Fibroblast of skin of scalp (primary cell): ENCODE measurements around the gene DUSP14. TPM values are rescaled to one million over a fixed set of nuclear protein-coding genes. Genes with fewer than 3 reads are reported as not detected.
"Not testable (repeated sequence)": the region's sequence is repeated elsewhere in the genome, so short reads cannot be mapped to it uniquely, and the experiment has no call there.

Experiments used
- DNase-seq: peaks from one replicate; pipeline ENCODE4 v3.0.0-alpha.2; 2013
- polyA plus RNA-seq, 2 experiments: library from polyadenylated mRNA; unstranded; fragments of 120-200 nt; gene quantifications; one replicate each; pipeline ENCODE4 v1.2.1, GENCODE V29; 2013; ENCODE audit not compliant: insufficient read length in 2 of 2

The DUSP14 gene
- polyA plus RNA-seq (2013, experiment 1 of 2; ENCODE audit: insufficient read length): 45.9 TPM
- 44.9 TPM for polyA plus RNA-seq (2013, experiment 2 of 2; ENCODE audit: insufficient read length)

DNA sequence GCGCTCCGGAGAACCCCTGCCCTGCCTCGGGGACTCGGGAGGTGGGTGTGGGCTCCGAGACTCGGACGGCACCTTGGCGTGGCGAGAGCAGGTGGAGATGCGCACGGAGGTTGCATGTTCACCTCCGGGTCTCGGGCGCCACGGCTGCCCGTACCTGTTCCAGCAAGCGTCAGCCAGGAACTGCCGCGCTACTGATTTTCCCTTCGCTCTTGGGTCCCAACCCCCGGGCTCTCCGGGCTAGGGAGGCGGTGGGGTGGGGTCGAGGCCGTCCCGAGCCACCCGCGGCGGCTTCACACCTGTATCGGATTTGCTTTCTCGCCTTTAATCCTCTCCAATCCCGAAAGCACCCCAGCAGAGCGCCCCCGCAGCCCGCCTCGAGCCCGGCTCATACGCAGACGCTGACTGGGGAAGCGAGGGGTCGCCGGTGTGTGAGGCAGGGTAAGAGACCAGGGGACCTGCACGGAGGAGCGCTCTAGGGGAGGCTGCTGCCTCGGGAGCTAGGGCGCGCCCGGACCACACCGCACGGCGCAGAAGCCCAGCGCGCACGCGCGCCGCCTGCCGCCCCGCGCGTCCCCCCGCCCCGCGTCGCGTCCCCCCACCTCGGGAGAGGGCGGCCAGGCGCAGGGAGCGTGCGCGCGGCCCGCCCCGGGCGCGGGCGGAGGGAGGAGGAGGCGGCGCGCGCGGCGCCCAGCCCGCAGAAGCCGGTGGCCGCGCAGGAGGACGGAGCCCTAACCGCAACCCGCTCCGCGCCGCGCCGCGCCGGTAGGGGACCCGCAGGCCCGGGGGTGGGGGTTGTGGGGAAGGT is at the start of gene DUSP14:
Gene DUSP14 (plus strand): TSS at position 695 of the 805 bp plus-strand sequence. CDS start 22,382 bp downstream, outside the sequence.
- DNase-seq: peak; percentile 87

DNA sequence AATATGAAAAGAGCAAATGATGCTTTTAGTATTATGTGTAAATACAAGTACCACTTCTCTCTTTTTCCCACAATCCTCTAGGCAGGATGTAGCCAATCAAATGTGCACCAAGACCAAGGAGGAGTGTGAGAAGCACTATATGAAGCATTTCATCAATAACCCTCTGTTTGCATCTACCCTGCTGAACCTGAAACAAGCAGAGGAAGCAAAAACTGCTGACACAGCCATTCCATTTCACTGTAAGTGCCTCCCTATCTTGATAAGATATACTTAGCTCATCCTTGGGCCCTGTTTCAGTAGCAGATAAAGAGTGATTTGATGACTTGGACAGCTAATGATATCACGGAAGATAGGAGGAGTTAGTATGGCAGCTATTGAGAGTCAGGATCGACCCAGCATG is 49.3 kb upstream of the DUSP14 start:
- DNase-seq: no peak

- DNase-seq: not testable (repeated sequence)
Observed at GRCh38 chr17:37441369-37442014, 48.2 kb upstream of the DUSP14 start.

- no peak for DNase-seq
Observed at GRCh38 chr17:37446027-37446426, 43.7 kb upstream of the DUSP14 start.

GRCh38 chr17:37447641-37448040 is 42.0 kb upstream of the DUSP14 start:
- DNase-seq: peak; percentile 35

DNA sequence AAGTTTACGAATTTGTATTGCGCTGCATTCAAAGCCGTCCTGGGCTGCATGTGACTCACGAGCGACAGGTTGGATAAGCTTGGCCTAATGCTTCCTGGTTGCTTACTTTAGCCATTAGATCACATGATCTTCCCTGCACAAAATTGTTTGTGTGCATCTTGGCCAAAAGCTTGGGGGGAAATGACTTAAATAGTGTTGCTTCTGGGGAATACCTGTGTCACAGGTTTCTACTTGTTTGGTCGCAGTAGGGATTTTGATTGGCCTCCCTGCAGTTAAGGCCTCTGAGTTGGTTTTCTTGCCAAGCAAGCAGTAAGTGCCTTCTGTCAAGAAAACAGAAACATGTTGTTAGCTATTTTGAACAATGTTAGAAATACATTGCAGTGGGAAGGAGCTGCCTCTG is 39.6 kb upstream of the DUSP14 start:
- no peak for DNase-seq

DNA sequence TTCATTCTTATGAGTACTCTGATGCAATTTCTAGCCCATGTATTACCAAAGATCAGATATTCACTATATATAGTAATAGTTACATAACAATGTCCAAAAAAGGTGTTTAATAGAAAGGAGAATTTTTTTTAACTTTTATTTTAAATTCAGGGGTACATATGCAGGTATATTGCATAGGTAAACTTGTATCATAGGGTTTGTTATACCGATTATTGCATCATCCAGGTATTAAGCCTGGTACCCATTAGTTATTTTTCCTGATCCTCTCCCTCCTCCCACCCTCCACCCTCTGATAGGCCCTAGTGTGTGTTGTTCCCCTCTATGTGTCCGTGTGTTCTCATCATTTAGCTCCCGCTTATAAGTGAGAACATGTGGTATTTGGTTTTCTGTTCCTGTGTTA is 31.9 kb upstream of the DUSP14 start:
- not testable (repeated sequence) for DNase-seq

DNA sequence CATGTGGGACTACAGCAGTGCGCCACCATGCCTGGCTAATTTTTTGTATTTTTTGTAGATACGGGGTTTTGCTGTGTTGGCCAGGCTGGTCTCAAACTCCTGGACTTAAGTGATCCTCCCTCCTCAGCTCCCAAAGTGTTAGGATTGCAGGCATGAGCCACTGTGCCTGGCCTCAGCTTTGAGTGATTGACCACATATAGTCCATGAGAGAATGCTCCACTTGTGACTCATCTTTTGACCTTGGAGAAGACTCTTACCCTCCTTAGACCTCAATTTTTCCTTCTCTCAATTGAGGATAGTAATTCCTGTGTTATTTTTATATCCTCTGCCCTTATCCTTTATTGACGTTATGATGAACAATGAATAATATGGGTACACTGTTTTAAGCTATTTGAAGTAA is 30.9 kb upstream of the DUSP14 start:
- DNase-seq: peak; percentile 82

DNA sequence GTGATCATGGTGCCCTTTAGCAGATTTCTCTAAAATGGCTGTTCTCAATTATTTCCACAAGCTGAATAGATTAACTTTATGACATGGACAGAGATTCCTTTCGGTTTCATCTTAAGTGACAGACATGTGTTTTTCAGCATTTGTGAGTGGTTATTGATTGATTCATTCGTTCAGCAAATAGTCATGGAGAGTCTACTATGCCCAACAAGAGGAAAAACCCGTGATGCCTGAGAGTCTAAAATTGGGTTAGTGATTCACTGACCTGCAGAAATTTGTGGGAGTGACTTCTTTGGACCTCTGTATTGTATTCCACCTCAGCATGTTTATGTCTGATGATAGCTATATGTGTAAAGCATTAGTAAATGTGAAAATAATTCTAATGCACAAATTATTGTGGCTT is 28.0 kb upstream of the DUSP14 start:
- no peak for DNase-seq

DNA sequence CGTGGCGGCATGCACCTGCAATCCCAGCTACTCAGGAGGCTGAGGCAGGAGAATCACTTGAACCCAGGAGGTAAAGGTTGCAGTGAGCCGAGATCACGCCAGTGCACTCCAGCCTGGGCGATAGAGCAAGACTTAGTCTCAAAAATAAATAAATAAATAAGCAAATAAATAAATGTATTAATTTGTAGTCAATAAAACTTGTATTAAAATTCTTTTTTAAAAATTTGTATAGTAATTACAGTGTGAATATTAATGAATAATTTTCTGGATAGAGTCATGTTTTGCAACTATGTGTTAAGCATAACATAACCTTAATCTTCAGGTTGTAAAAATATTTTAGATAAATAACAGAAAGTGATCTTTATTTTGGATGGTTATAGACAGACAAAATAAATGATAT is 27.2 kb upstream of the DUSP14 start:
- no peak for DNase-seq

- DNase-seq: no peak
Observed at GRCh38 chr17:37463039-37463438, 26.7 kb upstream of the DUSP14 start.

DNA sequence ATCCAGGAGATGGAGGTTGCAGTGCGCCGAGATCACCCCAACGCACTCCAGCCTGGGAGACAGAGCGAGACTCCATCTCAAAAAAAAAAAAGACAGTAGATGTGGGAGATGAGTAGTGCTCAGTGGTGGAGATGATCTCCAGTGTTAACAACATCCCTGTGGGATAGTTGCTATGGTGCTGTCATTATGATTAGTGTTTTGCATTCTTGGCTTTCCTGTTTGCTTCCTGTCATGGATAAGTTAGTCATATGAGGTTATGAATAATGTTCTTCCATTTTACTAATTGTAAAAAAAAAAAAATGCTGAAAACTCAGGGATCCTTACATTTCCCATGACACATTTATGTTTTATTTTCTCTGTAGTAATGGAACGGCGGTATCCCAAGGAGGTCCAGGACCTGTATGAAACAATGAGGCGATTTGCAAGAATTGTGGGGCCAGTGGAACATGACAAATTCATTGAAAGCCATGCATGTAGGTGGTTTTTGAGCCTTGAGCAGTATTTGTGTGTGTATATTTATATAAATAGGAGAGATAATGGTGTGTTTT is 24.5 kb upstream of the DUSP14 start:
- DNase-seq: peak; percentile 88

GRCh38 chr17:37466471-37466870 is 23.2 kb upstream of the DUSP14 start:
- no peak for DNase-seq

DNA sequence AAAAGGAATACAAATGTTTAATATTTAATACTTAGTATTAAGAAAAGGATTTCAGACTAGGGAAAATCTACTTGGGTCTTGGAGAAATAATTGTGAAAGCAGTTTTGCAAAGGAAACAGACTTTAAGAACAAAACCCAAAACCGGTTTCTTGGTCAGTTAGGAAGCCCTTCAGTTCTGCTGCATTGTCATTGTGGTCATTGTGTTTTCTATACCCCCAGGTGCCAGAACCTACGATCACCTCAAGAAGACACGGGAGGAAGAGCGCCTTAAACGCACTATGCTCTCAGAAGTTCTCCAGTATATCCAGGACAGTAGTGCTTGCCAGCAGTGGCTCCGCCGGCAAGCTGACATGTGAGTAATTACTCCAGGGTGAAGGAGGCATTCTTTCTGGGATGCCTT is 19.5 kb upstream of the DUSP14 start:
- DNase-seq: no peak

DNA sequence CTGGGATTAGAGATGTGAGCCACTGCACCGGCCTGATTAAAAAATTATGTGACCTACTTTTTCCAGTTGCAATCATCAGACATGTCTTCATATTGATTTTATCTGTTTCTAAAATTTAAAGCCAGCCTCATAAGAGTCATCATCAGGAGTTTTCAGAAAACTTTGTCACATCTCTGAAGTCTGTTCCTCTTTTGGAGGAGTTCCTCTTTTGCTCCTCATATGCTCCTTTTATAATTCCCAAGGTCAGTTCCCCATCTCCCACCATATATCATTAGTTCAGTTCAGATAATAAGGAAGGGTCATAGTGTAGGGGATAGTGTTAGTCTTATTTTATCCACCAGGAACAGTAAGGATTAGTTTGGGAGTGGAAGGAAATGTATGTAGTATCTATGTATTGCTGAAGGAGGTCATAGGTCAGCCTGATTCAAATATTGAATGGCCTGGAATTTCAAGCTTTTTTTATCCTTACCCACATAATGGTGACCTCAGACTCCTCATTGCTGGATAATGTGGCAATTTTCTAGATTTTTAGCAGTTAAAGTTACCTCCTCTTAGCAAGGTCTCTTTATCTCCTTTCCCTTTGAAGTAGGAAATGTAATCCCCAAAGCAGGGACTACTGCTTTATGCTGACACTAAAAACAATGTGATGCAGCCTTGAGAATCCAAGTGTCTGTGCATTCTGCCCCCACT is 13.8 kb upstream of the DUSP14 start:
- no peak for DNase-seq

DNA sequence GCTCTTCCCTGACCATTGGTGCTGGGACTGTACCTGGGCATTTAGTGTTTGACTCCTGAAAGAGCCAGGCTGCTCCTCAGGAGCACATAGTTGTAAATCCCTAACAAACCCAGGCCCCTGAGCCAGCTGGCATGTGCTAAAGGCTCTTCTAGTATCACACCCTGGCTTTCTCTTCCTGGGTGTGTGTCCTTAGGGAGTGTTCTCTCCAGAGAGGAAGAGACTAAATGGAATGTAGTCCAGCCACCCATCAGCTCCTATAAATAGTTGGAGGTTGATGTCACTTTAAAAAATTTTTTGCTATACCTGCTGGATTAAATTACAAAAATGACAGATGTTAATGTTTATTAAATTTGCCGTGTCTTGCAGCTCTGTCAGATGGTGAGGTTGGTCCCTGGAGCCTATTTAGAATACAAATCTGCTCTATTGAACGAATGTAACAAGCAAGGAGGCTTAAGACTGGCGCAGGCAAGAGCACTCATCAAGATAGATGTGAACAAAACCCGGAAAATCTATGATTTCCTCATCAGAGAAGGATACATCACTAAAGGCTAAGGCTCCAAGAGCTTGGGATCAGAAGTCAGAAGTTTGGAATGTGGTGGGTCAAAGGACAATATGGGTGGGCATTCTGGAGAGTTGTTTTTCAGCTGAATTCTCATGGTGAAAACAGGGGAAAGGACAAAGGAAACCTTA is 13.1 kb upstream of the DUSP14 start:
- DNase-seq: peak; percentile 59

DNA sequence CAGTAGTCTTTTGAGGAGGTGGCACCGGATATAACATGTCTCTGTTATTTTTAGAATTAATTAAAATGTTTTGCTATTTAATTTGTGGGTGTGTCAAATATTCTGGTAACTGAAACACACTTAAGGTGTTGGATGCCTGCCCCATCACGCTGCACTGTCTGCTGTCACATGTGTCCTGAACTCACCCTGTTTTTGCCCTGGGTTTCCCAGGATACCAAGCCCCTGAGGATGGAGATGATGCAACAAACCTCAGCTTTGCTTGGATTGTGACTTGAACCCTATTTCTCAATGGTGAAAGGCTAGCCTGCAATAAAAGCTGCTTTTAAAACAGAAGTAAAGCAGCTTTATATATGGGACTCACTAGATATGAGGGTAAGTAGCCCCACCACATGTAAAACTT is 11.5 kb upstream of the DUSP14 start:
- peak; percentile 71 for DNase-seq

- DNase-seq: no peak
Observed at GRCh38 chr17:37479025-37479424, 10.7 kb upstream of the DUSP14 start.

DNA sequence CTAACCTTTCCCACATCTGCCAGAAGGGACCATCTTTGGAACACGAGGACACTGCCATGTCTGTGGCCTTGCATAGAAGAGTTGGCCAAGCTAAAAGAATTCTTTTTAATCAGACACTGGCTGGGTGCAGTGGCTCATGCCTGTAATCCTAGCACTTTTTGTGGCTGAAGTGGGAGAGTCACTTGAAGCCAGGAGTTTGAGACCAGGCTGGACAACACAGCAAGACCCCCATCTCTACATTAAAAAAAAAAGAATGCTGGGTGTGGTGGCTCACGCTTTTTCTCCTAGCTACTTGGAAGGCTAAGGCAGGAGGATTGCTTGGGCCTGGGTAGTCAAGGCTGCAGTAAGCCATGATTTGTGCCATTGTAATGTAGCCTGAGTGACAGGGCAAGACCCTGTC is 9.3 kb upstream of the DUSP14 start:
- no peak for DNase-seq

DNA sequence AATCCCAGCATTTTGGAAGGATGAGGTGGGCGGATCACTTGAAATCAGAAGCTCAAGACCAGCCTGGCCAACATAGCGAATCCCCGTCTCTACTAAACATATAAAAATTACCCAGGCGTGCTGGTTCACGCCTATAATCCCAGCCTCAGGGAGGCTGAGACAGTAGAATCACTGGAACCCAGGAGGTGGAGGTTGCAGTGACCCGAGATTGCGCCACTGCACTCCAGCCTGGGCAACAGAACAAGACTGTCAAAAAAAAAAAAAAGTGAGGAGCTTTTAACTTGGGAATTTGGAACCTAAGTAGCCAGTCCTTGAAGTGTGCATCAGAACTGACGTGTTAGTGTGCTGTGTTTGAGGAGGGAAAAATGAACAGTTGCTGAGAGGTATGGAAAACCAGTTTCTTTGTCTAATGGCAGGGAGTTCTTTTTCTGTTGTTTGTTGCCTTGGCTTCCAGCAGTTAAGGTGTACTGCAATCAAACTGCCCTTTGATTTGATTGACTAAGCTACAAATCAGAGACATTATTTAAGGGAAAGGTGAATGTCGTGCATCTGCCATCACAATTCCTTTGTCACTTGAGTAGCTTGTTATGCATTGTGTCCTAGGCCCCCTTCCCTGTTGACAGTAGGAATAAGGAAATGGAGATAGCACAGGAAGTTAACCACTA is 8.6 kb upstream of the DUSP14 start:
- no peak for DNase-seq

GRCh38 chr17:37483311-37484039 is 6.2 kb upstream of the DUSP14 start:
- peak; percentile 87 for DNase-seq
